PC-3 (cell line): ENCODE measurements around the gene PANK3. TPM values are rescaled to one million over a fixed set of nuclear protein-coding genes. Genes with fewer than 3 reads are reported as not detected.
A peak's percentile ranks its signal among the peaks of the same experiment; 100 is the strongest.

Experiments used
- ATAC-seq: fragments of 200-7000 bp; cut with Tn5 transposase; 2 replicates; pipeline ENCODE4 v1.9.1; 2020; ENCODE audit warnings: mild to moderate bottlenecking, moderate library complexity
- BruUV-seq: library from RNA; stranded (reverse); fragments of 400-500 nt; replicated peaks from 2 replicates; lab custom pipeline; 2021; lab: Mats Ljungman, UMichigan
- CTCF ChIA-PET: fragments of 300-600 bp; sonication (Branson Sonifier 250); formaldehyde crosslinking; loops from one replicate; lab custom pipeline; 2022; ENCODE audit warnings: antibody characterized with exemption; lab: Charles Lee
- POLR2A ChIA-PET: fragments of 300-600 bp; sonication (Branson Sonifier 250); formaldehyde crosslinking; loops from one replicate; lab custom pipeline; 2022; ENCODE audit warnings: antibody characterized with exemption; ENCODE audit not compliant: unreplicated experiment; lab: Charles Lee
- DNase-seq: peaks from one replicate; pipeline ENCODE4 v3.0.0-alpha.2; 2015
- H2AFZ ChIP-seq: fragments of 300-600 bp; sonication (generic); 2 replicates; pipeline ENCODE4 v1.6.0; 2016; ENCODE audit warnings: antibody characterized with exemption, low read length
- H3F3A ChIP-seq: fragments of 300-600 bp; sonication (generic); one replicate; pipeline ENCODE4 v1.6.0; 2017; ENCODE audit warnings: antibody characterized with exemption, low read length, control low read depth, mild to moderate bottlenecking; ENCODE audit not compliant: unreplicated experiment
- H3K27ac ChIP-seq: fragments of 300-600 bp; sonication (generic); 2 replicates; pipeline ENCODE4 v1.5.1; 2016; ENCODE audit warnings: mild to moderate bottlenecking, low read length
- H3K27me3 ChIP-seq: fragments of 300-600 bp; sonication (generic); 2 replicates; pipeline ENCODE4 v1.6.1; 2016; ENCODE audit warnings: low read length, mixed read lengths
- H3K36me3 ChIP-seq: fragments of 300-600 bp; sonication (generic); 2 replicates; pipeline ENCODE4 v1.6.1; 2016; ENCODE audit warnings: low read depth, mixed run types, low read length, mixed read lengths
- H3K4me1 ChIP-seq: fragments of 300-600 bp; sonication (generic); 2 replicates; pipeline ENCODE4 v1.5.1; 2016; ENCODE audit warnings: low read length; ENCODE audit not compliant: insufficient read depth
- H3K4me2 ChIP-seq: fragments of 300-600 bp; sonication (generic); 2 replicates; pipeline ENCODE4 v1.6.0; 2016; ENCODE audit warnings: low read length
- H3K4me3 ChIP-seq: fragments of 300-600 bp; sonication (generic); 2 replicates; pipeline ENCODE4 v1.5.1; 2016; ENCODE audit warnings: mild to moderate bottlenecking, low read length, mixed read lengths
- H3K79me2 ChIP-seq: fragments of 300-600 bp; sonication (generic); 2 replicates; pipeline ENCODE4 v1.6.1; 2017; ENCODE audit warnings: low read length, mixed read lengths
- H3K9ac ChIP-seq: fragments of 300-600 bp; sonication (generic); 2 replicates; pipeline ENCODE4 v1.6.0; 2016; ENCODE audit warnings: mild to moderate bottlenecking, low read length
- H3K9me2 ChIP-seq: fragments of 300-600 bp; sonication (generic); replicated peaks from 2 replicates; pipeline ENCODE4 v1.6.1; 2016; ENCODE audit warnings: mixed run types, low read length, mixed read lengths
- H3K9me3 ChIP-seq: fragments of 300-600 bp; sonication (generic); 2 replicates; pipeline ENCODE4 v1.6.1; 2016; ENCODE audit warnings: low read length, mixed read lengths
- H4K20me1 ChIP-seq: fragments of 300-600 bp; sonication (generic); 2 replicates; pipeline ENCODE4 v1.6.1; 2016; ENCODE audit warnings: low read length, mixed read lengths
- EZH2 ChIP-seq: fragments of 300-600 bp; sonication (generic); IDR thresholded peaks from one replicate; pipeline ENCODE4 v1.6.1; 2017; ENCODE audit warnings: antibody characterized with exemption, mild to moderate bottlenecking, low read length; ENCODE audit not compliant: unreplicated experiment
- EZH2phosphoT487 ChIP-seq: fragments of 300-600 bp; sonication (generic); IDR thresholded peaks from 2 replicates; pipeline ENCODE4 v1.6.1; 2018; ENCODE audit warnings: mild to moderate bottlenecking, antibody characterized with exemption, low read length, borderline replicate concordance
- intact Hi-C: fragments of 100-400 bp; cut with micrococcal nuclease; formaldehyde crosslinking; loops from 2 replicates; pipeline ENCODE4 v1.9.0; 2023
- total RNA-seq: library from RNA; depleted of rRNA; stranded (reverse); fragments of >200 nt; gene quantifications from 2 replicates; pipeline ENCODE4 v1.2.3, GENCODE V29; 2014
- TF ChIP-seq, protein P1 (sequence below): fragments of 300-600 bp; sonication (generic); conservative IDR thresholded peaks from 2 replicates; pipeline ENCODE4 v1.5.1; 2017; ENCODE audit warnings: antibody characterized with exemption, low read depth, mild to moderate bottlenecking, low read length

PANK3 gene
- total RNA-seq, 1 experiment from 2014 or later = 22.7 TPM

DNA sequence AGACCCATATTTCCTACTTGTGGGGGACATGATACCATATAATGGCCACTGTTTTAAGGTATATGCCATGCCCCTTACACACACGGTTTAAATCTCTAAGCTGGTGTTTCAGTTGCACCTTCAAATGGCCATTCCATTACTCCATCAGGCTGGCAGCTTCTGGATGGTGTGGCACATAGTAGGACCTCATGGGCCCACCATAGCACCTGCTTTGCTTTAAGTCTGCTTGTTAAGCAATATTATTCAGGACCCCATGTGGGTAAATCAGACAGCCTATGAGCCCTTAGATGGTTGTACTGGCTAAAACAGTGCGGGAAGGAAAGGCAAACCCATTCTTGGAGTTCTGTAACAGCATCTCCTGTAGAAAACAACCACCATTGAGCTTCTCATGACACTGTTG, 27.4 kb upstream of the PANK3 start:
- intact Hi-C loops = no loop called here
- Histone ChIP-seq H3K4me2 (no peak overlapping the region), H3K36me3 (no peaks in the 10 kb centered on the region), H3K27me3 (no peaks in the 10 kb centered on the region), H4K20me1 (no peaks in the 10 kb centered on the region), H3K9me2 (no peaks in the 10 kb centered on the region), H3K79me2 (no peaks in the 10 kb centered on the region), H3K9me3 (no peaks in the 10 kb centered on the region), H3K4me3 (no peak overlapping the region), H3K4me1 (peaks cover 8% of the 10 kb centered on the region; the same call in 1 of the 2 replicates), H3K9ac (no peak overlapping the region), H3K27ac (no peak overlapping the region), H2AFZ (no peak overlapping the region), H3F3A (no peaks in the 10 kb centered on the region)
- TF ChIP-seq, protein P1, sequence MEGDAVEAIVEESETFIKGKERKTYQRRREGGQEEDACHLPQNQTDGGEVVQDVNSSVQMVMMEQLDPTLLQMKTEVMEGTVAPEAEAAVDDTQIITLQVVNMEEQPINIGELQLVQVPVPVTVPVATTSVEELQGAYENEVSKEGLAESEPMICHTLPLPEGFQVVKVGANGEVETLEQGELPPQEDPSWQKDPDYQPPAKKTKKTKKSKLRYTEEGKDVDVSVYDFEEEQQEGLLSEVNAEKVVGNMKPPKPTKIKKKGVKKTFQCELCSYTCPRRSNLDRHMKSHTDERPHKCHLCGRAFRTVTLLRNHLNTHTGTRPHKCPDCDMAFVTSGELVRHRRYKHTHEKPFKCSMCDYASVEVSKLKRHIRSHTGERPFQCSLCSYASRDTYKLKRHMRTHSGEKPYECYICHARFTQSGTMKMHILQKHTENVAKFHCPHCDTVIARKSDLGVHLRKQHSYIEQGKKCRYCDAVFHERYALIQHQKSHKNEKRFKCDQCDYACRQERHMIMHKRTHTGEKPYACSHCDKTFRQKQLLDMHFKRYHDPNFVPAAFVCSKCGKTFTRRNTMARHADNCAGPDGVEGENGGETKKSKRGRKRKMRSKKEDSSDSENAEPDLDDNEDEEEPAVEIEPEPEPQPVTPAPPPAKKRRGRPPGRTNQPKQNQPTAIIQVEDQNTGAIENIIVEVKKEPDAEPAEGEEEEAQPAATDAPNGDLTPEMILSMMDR = no peak
- TF ChIP-seq EZH2phosphoT487 (no peak), EZH2 (no peak)
- ChIA-PET CTCF (no interaction called here), POLR2A (no interaction called here)
- BruUV-seq = no TSS peak
- no peak for DNase-seq
- no peak for ATAC-seq

DNA sequence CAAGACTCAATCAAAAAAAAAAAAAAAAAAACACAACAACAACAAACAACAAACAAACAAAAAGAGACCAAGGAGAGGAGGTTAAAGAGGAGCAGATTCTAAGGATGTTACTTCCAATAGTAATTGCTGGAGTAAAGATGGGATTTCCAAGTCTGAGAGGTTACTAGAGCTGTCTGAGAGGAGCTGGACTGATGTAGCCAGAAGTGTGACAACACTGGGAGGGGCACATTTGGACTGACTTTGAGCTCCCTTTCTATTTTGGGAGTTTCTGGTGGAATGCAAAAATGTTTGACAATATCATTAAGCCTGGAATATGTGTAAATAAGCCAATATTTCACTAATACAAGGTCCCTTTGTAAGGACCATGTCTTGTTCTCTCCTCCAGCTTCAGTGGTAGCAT, 25.3 kb upstream of the PANK3 start:
- H3K4me1 ChIP-seq = peaks cover 8% of the 10 kb centered on the region; the same call in 1 of the 2 replicates
- H3K4me3 ChIP-seq = no peak overlapping the region
- TF ChIP-seq, protein P1 = no peak
- H3K27ac ChIP-seq = no peak overlapping the region
- BruUV-seq = no TSS peak
- ATAC-seq (no peak), DNase-seq (no peak)
- H3K9ac ChIP-seq = no peak overlapping the region
- no peaks in the 10 kb centered on the region for H3K27me3 ChIP-seq
- CTCF ChIA-PET = no interaction called here
- no peak overlapping the region for H2AFZ ChIP-seq
- POLR2A ChIA-PET = no interaction called here
- H3K4me2 ChIP-seq = no peak overlapping the region
- no peaks in the 10 kb centered on the region for H3K79me2 ChIP-seq
- H3K9me3 ChIP-seq = no peaks in the 10 kb centered on the region
- no peaks in the 10 kb centered on the region for H3F3A ChIP-seq
- no peaks in the 10 kb centered on the region for H4K20me1 ChIP-seq
- no peaks in the 10 kb centered on the region for H3K9me2 ChIP-seq
- H3K36me3 ChIP-seq = no peaks in the 10 kb centered on the region
- intact Hi-C loops = no loop called here

DNA sequence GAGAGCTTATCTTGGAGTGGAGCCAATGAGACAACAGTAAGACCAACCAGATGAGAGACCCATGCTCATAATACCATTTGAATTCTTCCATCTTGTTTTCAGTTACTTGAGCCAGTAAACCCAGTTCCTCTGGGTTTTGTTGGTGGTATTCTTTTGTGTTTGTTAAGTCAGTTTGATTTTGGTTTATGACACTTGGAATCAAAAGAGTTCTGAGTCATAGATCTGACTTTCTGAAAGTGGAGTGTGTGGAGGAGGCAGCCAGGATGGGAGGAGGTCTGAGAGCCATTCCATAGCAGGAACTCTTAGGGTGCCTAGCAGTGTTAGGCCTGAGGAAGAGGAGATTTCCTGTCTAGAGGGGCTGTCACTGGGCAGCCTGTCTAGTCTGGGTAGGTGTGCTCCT, 24.6 kb upstream of the PANK3 start:
- Histone ChIP-seq H4K20me1 (no peaks in the 10 kb centered on the region), H3K9me3 (no peaks in the 10 kb centered on the region), H2AFZ (no peak overlapping the region), H3K9ac (no peak overlapping the region), H3K36me3 (no peaks in the 10 kb centered on the region), H3K4me1 (peaks cover 8% of the 10 kb centered on the region; the same call in 1 of the 2 replicates), H3K79me2 (no peaks in the 10 kb centered on the region), H3K4me3 (no peak overlapping the region), H3K9me2 (no peaks in the 10 kb centered on the region), H3F3A (no peaks in the 10 kb centered on the region), H3K4me2 (no peak overlapping the region), H3K27me3 (no peaks in the 10 kb centered on the region), H3K27ac (no peak overlapping the region)
- ATAC-seq (peak; percentile 86), DNase-seq (peak; percentile 47)
- BruUV-seq = no TSS peak
- POLR2A ChIA-PET = no interaction called here
- intact Hi-C loops = no loop called here
- TF ChIP-seq EZH2 (no peak), EZH2phosphoT487 (no peak)
- TF ChIP-seq, protein P1 = no peak
- CTCF ChIA-PET = no interaction called here
